SH-SY5Y (cell line): ENCODE results near the gene VPS45.

Experiments
- GATA2 ChIP-seq: IDR thresholded peaks from 2 replicates; pipeline ENCODE4 v1.6.1; 2011; ENCODE audit warnings: mild to moderate bottlenecking, low read depth, low read length
- GATA3 ChIP-seq: IDR thresholded peaks from 2 replicates; pipeline ENCODE4 v1.6.1; 2011; ENCODE audit warnings: low read depth, mild to moderate bottlenecking, low read length, moderate library complexity

The VPS45 gene

GRCh38 chr1:150102986-150103385, 35.4 kb downstream of the VPS45 start:
- TF ChIP-seq GATA2 (no peak), GATA3 (no peak)

GRCh38 chr1:150106341-150106740, 38.8 kb downstream of the VPS45 start:
- TF ChIP-seq GATA3 = no peak
- TF ChIP-seq GATA2 = no peak

GRCh38 chr1:150109586-150109985, 42.0 kb downstream of the VPS45 start:
- TF ChIP-seq GATA3 (no peak), GATA2 (no peak)

GRCh38 chr1:150110116-150110515, 42.5 kb downstream of the VPS45 start:
- TF ChIP-seq GATA2 (no peak), GATA3 (no peak)

- TF ChIP-seq GATA3 = no peak
Observed at GRCh38 chr1:150111670-150112069, 44.1 kb downstream of the VPS45 start.

- no peak for TF ChIP-seq GATA2
- no peak for TF ChIP-seq GATA3
Observed at GRCh38 chr1:150115121-150115520, 47.5 kb downstream of the VPS45 start.

- TF ChIP-seq GATA3 (no peak), GATA2 (no peak)
Observed at GRCh38 chr1:150118716-150119115, 51.1 kb downstream of the VPS45 start.

- TF ChIP-seq GATA2 (no peak), GATA3 (no peak)
Observed at GRCh38 chr1:150121236-150121862, 53.8 kb downstream of the VPS45 start.

- TF ChIP-seq GATA3 (no peak), GATA2 (no peak)
Observed at GRCh38 chr1:150126811-150127210, 59.2 kb downstream of the VPS45 start.

- TF ChIP-seq GATA3 (no peak), GATA2 (no peak)
Observed at GRCh38 chr1:150127464-150127863, 59.9 kb downstream of the VPS45 start.

- no peak for TF ChIP-seq GATA2
- TF ChIP-seq GATA3 = no peak
Observed at GRCh38 chr1:150127868-150128267, 60.3 kb downstream of the VPS45 start.

GRCh38 chr1:150132372-150132771, 64.8 kb downstream of the VPS45 start:
- no peak for TF ChIP-seq GATA2
- no peak for TF ChIP-seq GATA3

GRCh38 chr1:150134537-150134936, 67.0 kb downstream of the VPS45 start:
- TF ChIP-seq GATA3 = no peak
- TF ChIP-seq GATA2 = no peak

GRCh38 chr1:150138044-150138443, 70.5 kb downstream of the VPS45 start:
- no peak for TF ChIP-seq GATA3
- no peak for TF ChIP-seq GATA2

- TF ChIP-seq GATA3 (no peak), GATA2 (no peak)
Observed at GRCh38 chr1:150141452-150141851, 73.9 kb downstream of the VPS45 start.

- TF ChIP-seq GATA3 = no peak
- no peak for TF ChIP-seq GATA2
Observed at GRCh38 chr1:150142083-150142482, 74.5 kb downstream of the VPS45 start.
